Esophagus muscularis mucosa (tissue), 4 donors: ENCODE results near the gene SBNO2. TPM values are rescaled to one million over a fixed set of nuclear protein-coding genes. Genes with fewer than 3 reads are reported as not detected.

Source experiments
- DNase-seq: peaks from one replicate; pipeline ENCODE4 v3.0.0-alpha.2; 2017; ENCODE audit errors: extremely low spot score
- H3K27ac ChIP-seq, 4 donors: fragments of 200-600 bp; sonication (generic); replicated peaks in 1 of 4; 1 replicate in 3 of 4; 2 replicates in 1 of 4; pipeline ENCODE4 v1.5.1; 2016 to 2019; ENCODE audit warnings: mild to moderate bottlenecking in 1 of 4
- H3K27me3 ChIP-seq, 4 donors: fragments of 200-600 bp; sonication (generic); one replicate each; pipeline versions ENCODE4 v1.5.1 to v1.6.0; 2016 to 2019
- H3K36me3 ChIP-seq, 4 donors: fragments of 200-600 bp; sonication (generic); one replicate each; pipeline ENCODE4 v1.5.1; 2016 to 2019
- H3K4me1 ChIP-seq, 4 donors: fragments of 200-600 bp; sonication (generic); one replicate each; pipeline ENCODE4 v1.5.1; 2016 to 2019
- H3K4me3 ChIP-seq, 4 donors: fragments of 200-600 bp; sonication (generic); 1 replicate in 2 of 4; 2 replicates in 2 of 4; pipeline ENCODE4 v1.5.1; 2016 to 2019; ENCODE audit warnings: mild to moderate bottlenecking in 4 of 4, moderate library complexity in 1 of 4
- H3K9me3 ChIP-seq, 4 donors: fragments of 200-600 bp; sonication (generic); 1 replicate in 3 of 4; 2 replicates in 1 of 4; pipeline ENCODE4 v1.5.1; 2016 to 2019
- CTCF ChIP-seq, 3 experiments: fragments of 200-600 bp in 2 of 3; fragments of 450-650 bp in 1 of 3; sonication (generic) in 2 of 3; IDR thresholded peaks; one replicate each; pipeline ENCODE4 v1.5.1; 2017 to 2019; ENCODE audit warnings: antibody characterized with exemption in 3 of 3, mild to moderate bottlenecking in 2 of 3, moderate library complexity in 1 of 3
- EP300 ChIP-seq: sonication (generic); formaldehyde crosslinking; IDR thresholded peaks from one replicate; pipeline ENCODE4 v1.6.1; 2017; ENCODE audit warnings: antibody characterized with exemption
- POLR2A ChIP-seq: fragments of 450-650 bp; IDR thresholded peaks from one replicate; pipeline ENCODE4 v1.6.1; 2017; ENCODE audit warnings: antibody characterized with exemption, moderate library complexity, mild to moderate bottlenecking, low read depth
- POLR2AphosphoS5 ChIP-seq, 2 donors: sonication (generic); formaldehyde crosslinking; IDR thresholded peaks; one replicate each; pipeline ENCODE4 v1.6.1; 2017; ENCODE audit warnings: antibody characterized with exemption in 2 of 2
- WGBS: methylation state at CpG from one replicate; pipeline ENCODE4 v1.1.5; 2018; 5-methylcytosine and 5-hydroxymethylcytosine counted together
- intact Hi-C: fragments of 100-400 bp; cut with DNase I; formaldehyde crosslinking; loops from one replicate; pipeline ENCODE4 v1.15.1; 2023
- total RNA-seq, 4 donors: library from RNA; depleted of rRNA; stranded (reverse); fragments of >200 nt; gene quantifications; one replicate each; pipeline versions ENCODE4 v1.1.0 to v1.2.1, GENCODE V29; 2016

Gene SBNO2
- total RNA-seq, 4 donors from 2014 or later = 16.2 to 141 (median 30.5) TPM

- H3K4me3 ChIP-seq = no peak overlapping the region
- no peaks in the 10 kb centered on the region for H3K27me3 ChIP-seq
- intact Hi-C loops = no loop called here
- 84% methylated on average over 12 of the region's 23 CpGs for WGBS
- H3K36me3 ChIP-seq = peaks cover 51 to 99% (median 89%) of the 10 kb centered on the region in 4 donors
- H3K9me3 ChIP-seq = no peaks in the 10 kb centered on the region
- H3K4me1 ChIP-seq = peaks cover 0 to 43% (median 39%) of the 10 kb centered on the region in 4 donors
- no peak for DNase-seq
- TF ChIP-seq CTCF (IDR thresholded peaks at IDR 0.05) (no peak), POLR2AphosphoS5 (IDR thresholded peaks at IDR 0.05) (no peak), EP300 (no peak), POLR2A (no peak)
- H3K27ac ChIP-seq = peak overlapping the region in 3 of 4 donors; percentile 31 to 40 (median 31)
Observed at GRCh38 chr19:1123885-1124677, 50.0 kb downstream of the SBNO2 start.

GRCh38 chr19:1123381-1123780 lies 50.7 kb downstream of the SBNO2 start:
- intact Hi-C loops = no loop called here
- H3K27ac ChIP-seq = peak overlapping the region in 1 of 4 donors; percentile 31
- WGBS = 92% methylated on average over 19 of the region's 20 CpGs
- no peaks in the 10 kb centered on the region for H3K27me3 ChIP-seq
- peaks cover 0 to 37% (median 35%) of the 10 kb centered on the region in 4 donors for H3K4me1 ChIP-seq
- DNase-seq = no peak
- no peak overlapping the region for H3K4me3 ChIP-seq
- H3K36me3 ChIP-seq = peaks cover 58 to 100% (median 96%) of the 10 kb centered on the region in 4 donors
- TF ChIP-seq CTCF (IDR thresholded peaks at IDR 0.05) (no peak), EP300 (no peak), POLR2AphosphoS5 (IDR thresholded peaks at IDR 0.05) (no peak), POLR2A (no peak)
- H3K9me3 ChIP-seq = no peaks in the 10 kb centered on the region

- H3K4me3 ChIP-seq = no peak overlapping the region
- H3K9me3 ChIP-seq = no peaks in the 10 kb centered on the region
- 53% methylated on average over 20 of the region's 21 CpGs for WGBS
- peaks cover 0 to 37% (median 33%) of the 10 kb centered on the region in 4 donors for H3K4me1 ChIP-seq
- intact Hi-C loops = no loop called here
- H3K36me3 ChIP-seq = peaks cover 59 to 100% (median 98%) of the 10 kb centered on the region in 4 donors
- peak overlapping the region in 1 of 4 donors; percentile 25 for H3K27ac ChIP-seq
- no peaks in the 10 kb centered on the region for H3K27me3 ChIP-seq
- no peak for DNase-seq
- TF ChIP-seq POLR2A (no peak), EP300 (no peak), CTCF (IDR thresholded peaks at IDR 0.05) (no peak), POLR2AphosphoS5 (IDR thresholded peaks at IDR 0.05) (peak in 1 of 2 donors; percentile 18)
Observed at GRCh38 chr19:1122972-1123363, 51.1 kb downstream of the SBNO2 start.

GRCh38 chr19:1122021-1122971 lies 51.8 kb downstream of the SBNO2 start:
- WGBS = 95% methylated on average over 37 of the region's 63 CpGs
- H3K36me3 ChIP-seq = peaks cover 60 to 100% (median 98%) of the 10 kb centered on the region in 4 donors
- H3K4me1 ChIP-seq = peaks cover 0 to 35% (median 30%) of the 10 kb centered on the region in 4 donors
- TF ChIP-seq EP300 (no peak), POLR2A (no peak), POLR2AphosphoS5 (IDR thresholded peaks at IDR 0.05) (no peak), CTCF (IDR thresholded peaks at IDR 0.05) (no peak)
- no peak overlapping the region for H3K4me3 ChIP-seq
- intact Hi-C loops = no loop called here
- H3K27me3 ChIP-seq = no peaks in the 10 kb centered on the region
- no peak for DNase-seq
- peak overlapping the region in 1 of 4 donors; percentile 25 for H3K27ac ChIP-seq
- no peaks in the 10 kb centered on the region for H3K9me3 ChIP-seq
